ENCODE results near the gene GRIP2.

GRCh38 chr3:14465425-14465824 lies 74.7 kb downstream of the GRIP2 start:
- TF ChIP-seq POLR2A (IDR thresholded peaks at IDR 0.05) (no peak), EP300 (IDR thresholded peaks at IDR 0.05) (no peak)

Measured in ovary (tissue), 1 donor.